ENCODE measurements around the gene IL1B.

Gene IL1B

GRCh38 chr2:112782234-112782799, 54.3 kb downstream of the IL1B start:
- no peaks in the 10 kb centered on the region for H3K36me3 ChIP-seq (ENCODE audit: control insufficient read depth, insufficient read depth, low read length)
- no peak for DNase-seq (ENCODE audit: low read depth, low spot score)
- H3K27me3 ChIP-seq (ENCODE audit: control insufficient read depth, insufficient read depth, low read length), result no peaks in the 10 kb centered on the region
- no peaks in the 10 kb centered on the region for H3K4me1 ChIP-seq (ENCODE audit: control insufficient read depth, insufficient read depth, low read length)
- no peak overlapping the region for H3K27ac ChIP-seq (ENCODE audit: low read length)
- whole genome bisulfite sequencing (ENCODE audit: insufficient coverage, insufficient read length), result no CpG with 5 or more reads among the region's 3 CpGs
- H3K4me3 ChIP-seq (ENCODE audit: low read length), result no peak overlapping the region
- H3K9me3 ChIP-seq (ENCODE audit: control insufficient read depth, insufficient read depth, low read length), result no peaks in the 10 kb centered on the region
